ENCODE results near the gene PCDHGC3.

The PCDHGC3 gene

DNA sequence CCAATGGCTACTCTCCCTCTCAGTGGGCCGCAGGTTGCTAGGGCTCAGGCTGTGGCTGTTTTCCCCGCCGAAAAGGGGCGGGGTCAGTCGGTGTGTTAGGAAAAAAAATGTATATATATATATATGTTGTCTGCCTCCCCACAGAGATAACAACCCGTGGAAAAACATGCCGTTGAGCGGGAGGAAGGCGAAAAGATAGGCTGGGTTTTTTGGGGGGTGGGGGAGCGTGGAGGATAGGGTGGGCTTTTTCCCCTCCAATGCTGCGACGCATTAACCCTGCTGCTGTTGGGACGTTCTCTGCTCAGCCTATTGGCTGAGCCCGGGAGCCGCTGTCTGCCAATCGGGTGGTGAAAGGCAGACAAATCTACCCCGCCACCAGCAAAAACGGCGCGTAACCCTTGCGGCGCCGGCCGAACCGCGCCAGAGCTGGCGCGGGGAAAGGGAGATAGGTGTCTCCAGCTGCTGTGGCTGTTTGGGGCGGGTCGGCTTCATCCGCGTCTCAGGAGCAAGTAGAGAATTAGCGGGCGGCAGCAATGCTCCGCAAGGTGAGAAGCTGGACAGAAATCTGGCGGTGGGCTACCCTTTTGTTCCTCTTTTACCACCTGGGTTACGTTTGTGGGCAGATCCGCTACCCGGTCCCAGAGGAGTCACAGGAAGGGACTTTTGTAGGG lies 9.0 kb downstream of the PCDHGC3 start, which contains the start of gene PCDHGC4:
Gene PCDHGC4, plus strand, starts transcription at position 390 of the 671 bp plus-strand sequence. Its CDS starts 144 bp downstream, at position 534.
- in situ Hi-C loops (cut with MboI; ENCODE audit: low sequenced_read_pairs): no loop called here

DNA sequence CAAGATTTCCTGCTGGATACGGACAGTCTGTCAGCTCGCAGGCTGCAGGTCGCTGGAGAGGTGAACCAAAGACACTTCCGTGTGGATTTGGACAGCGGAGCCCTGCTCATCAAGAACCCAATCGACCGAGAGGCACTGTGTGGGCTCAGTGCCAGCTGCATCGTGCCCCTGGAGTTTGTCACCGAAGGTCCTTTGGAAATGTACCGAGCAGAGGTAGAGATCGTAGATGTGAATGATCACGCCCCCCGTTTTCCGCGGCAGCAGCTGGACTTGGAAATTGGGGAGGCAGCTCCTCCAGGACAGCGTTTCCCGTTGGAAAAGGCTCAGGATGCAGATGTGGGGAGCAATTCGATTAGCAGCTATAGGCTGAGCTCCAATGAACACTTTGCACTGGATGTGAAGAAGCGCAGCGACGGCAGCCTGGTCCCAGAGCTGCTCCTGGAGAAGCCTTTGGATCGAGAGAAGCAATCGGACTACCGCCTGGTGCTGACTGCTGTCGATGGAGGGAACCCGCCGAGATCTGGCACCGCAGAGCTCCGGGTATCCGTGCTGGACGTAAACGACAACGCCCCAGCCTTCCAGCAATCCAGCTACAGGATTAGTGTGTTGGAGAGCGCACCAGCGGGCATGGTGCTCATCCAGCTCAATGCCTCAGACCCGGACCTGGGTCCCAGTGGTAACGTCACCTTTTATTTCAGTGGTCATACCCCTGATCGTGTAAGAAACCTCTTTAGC lies 9.7 kb downstream of the PCDHGC3 start:
- in situ Hi-C loops (cut with MboI; ENCODE audit: low sequenced_read_pairs): no loop called here

DNA sequence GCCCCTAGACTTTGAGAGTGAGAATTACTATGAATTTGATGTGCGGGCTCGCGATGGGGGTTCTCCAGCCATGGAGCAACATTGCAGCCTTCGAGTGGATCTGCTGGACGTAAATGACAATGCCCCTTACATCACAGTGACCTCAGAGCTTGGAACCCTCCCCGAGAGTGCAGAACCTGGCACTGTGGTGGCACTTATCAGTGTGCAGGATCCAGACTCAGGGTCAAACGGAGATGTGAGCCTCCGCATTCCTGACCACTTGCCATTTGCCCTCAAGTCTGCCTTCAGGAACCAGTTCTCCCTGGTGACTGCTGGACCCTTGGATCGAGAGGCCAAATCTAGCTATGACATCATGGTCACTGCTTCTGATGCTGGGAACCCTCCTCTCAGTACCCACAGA lies 10.3 kb downstream of the PCDHGC3 start:
- in situ Hi-C loops (cut with MboI; ENCODE audit: low sequenced_read_pairs): no loop called here

DNA sequence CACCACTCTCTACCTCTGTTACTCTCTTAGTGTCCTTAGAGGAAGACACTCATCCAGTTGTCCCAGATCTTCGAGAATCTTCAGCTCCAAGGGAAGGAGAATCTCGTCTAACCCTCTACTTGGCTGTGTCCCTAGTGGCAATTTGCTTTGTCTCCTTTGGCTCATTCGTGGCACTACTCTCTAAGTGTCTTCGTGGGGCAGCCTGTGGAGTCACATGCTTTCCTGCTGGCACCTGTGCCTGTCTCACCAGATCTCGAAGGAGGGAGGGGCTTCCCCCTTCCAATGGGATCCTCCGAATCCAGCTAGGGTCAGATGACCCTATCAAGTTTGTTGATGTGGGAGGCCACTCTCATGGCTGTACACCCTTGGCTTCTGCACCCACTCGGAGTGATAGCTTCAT lies 11.4 kb downstream of the PCDHGC3 start:
- in situ Hi-C loops (cut with MboI; ENCODE audit: low sequenced_read_pairs): no loop called here

DNA sequence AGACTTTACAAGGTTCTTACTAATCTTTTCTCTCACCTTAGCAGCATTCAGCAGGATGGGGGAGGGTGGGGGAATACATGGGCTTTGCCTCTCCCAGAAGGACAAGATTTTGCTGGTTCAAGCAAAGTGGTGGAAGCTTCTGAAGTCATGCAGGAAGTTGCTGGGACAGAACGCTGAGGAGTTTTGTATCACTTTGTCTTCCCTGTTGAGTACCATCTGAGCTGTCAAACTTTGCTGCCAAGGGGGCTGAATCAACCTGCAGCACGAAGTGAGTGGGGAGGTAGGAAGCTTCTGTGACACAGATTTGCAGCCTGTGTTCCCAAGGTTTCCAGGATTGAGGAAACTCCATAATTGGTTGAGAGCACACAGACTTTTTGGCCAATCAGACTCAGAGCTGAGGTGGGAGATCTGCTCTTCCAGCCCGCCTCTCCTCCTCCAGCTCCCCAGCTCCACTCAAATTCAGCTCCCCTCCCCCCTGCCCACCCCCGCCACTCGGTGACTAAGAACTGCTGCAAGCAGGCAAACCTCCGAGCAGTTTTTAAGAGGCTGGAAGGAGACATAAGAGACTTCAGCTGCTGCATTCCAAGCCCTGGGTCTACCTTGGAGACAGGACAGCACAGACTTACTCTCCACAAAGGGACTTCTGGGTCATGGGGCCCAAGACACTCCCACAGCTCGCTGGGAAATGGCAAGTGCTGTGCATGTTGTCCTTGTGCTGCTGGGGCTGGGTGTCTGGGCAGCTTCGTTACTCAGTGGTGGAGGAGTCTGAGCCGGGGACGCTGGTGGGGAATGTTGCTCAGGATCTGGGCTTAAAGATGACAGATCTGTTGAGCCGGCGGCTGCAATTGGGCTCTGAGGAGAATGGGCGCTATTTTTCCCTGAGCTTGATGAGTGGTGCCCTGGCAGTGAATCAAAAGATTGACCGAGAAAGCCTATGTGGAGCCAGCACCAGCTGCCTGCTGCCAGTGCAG lies 13.1 kb downstream of the PCDHGC3 start, which contains the start of gene PCDHGC5:
Gene PCDHGC5, plus strand, starts transcription at position 491 of the 971 bp plus-strand sequence. Its CDS starts 160 bp downstream, at position 651.
- in situ Hi-C loops (cut with MboI; ENCODE audit: low sequenced_read_pairs): no loop called here

DNA sequence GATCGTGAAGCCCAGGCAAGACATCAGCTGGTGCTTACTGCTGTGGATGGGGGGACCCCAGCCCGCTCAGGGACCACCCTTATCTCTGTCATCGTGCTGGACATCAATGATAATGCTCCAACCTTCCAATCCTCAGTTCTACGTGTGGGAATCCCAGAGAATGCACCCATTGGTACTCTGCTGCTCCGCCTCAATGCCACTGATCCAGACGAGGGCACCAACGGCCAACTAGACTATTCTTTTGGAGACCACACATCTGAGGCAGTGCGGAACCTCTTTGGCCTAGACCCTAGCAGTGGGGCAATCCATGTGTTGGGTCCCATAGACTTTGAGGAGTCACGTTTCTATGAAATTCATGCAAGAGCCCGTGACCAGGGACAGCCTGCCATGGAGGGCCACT lies 14.1 kb downstream of the PCDHGC3 start:
- in situ Hi-C loops (cut with MboI; ENCODE audit: low sequenced_read_pairs): no loop called here

DNA sequence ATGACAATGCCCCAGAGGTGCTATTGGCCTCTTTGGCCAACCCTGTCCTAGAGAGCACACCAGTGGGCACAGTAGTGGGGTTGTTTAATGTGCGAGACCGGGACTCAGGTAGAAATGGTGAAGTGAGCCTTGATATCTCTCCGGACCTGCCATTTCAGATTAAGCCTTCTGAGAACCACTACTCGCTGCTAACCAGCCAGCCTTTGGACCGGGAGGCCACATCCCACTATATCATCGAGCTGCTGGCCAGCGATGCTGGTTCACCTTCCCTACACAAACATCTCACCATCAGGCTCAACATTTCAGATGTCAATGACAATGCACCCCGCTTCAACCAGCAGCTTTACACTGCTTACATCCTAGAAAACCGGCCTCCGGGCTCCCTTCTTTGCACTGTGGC lies 14.5 kb downstream of the PCDHGC3 start:
- in situ Hi-C loops (cut with MboI; ENCODE audit: low sequenced_read_pairs): no loop called here

DNA sequence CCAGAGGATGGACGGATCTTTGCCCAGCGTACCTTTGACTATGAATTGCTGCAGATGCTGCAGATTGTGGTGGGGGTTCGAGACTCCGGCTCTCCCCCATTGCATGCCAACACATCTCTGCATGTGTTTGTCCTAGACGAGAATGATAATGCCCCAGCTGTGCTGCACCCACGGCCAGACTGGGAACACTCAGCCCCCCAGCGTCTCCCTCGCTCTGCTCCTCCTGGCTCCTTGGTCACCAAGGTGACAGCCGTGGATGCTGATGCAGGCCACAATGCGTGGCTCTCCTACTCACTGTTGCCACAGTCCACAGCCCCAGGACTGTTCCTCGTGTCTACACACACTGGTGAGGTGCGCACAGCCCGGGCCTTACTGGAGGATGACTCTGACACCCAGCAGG lies 15.0 kb downstream of the PCDHGC3 start:
- in situ Hi-C loops (cut with MboI; ENCODE audit: low sequenced_read_pairs): no loop called here

DNA sequence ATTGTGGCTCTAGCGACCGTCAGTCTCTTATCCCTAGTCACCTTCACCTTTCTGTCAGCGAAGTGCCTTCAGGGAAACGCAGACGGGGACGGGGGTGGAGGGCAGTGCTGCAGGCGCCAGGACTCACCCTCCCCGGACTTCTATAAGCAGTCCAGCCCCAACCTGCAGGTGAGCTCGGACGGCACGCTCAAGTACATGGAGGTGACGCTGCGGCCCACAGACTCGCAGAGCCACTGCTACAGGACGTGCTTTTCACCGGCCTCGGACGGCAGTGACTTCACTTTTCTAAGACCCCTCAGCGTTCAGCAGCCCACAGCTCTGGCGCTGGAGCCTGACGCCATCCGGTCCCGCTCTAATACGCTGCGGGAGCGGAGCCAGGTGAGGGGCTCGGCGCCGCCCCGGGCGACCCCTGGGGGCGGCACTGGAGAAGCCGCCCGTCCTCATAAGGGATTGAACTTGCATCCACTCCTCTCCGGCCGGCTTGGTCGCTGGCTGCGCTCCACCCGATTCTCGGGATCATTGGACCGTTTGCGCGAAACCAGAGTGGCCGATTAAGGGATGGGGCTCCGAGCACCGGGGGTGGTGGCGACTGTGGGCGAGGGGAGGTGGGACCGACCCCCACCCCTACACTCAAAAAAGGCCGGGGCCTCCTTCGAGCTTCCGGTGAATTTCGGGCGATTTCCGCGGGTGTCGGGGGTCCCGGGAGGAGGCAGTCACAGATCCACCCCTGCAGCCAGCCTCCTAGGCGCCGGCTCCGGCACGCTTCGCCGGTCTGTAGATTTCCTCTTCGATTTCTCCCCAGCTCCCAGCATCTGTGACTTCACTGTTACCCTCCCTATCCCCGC lies 15.8 kb downstream of the PCDHGC3 start:
- in situ Hi-C loops (cut with MboI; ENCODE audit: low sequenced_read_pairs): no loop called here

DNA sequence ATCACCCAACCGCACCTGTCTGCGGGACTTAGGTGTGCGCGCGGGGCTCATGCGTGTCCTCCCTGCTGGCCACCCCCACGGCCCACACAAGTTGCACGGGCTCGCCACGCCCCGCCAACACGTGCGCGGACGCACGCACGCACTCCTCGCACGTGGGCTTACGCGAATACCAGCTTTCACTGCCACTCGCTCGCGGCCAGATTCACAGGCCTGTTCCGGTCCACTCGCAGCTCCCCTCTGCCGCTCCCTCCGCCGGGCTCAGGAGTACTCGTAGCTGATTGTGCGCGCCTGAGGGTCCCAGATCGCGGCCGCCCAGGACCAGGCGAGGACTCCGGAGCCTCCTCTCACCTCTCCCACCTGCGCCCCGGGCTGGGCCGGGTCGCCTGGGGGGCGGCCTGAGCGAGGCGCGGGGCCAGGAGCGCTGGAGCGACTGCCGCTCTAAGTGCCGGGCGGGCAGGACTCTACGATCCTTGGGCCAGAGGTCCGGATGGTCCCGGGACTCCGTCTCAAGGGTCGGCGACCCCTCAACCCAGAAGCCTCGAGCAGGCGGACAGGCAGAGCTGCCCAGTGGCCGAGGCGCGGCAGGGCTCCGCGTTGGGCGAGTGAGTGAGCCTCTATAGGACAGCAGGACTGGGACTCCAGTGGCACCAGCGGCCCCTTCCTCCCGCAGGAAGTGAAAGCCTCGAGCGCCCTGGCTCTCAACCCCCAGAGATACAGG lies 16.6 kb downstream of the PCDHGC3 start:
- in situ Hi-C loops (cut with MboI; ENCODE audit: low sequenced_read_pairs): no loop called here

DNA sequence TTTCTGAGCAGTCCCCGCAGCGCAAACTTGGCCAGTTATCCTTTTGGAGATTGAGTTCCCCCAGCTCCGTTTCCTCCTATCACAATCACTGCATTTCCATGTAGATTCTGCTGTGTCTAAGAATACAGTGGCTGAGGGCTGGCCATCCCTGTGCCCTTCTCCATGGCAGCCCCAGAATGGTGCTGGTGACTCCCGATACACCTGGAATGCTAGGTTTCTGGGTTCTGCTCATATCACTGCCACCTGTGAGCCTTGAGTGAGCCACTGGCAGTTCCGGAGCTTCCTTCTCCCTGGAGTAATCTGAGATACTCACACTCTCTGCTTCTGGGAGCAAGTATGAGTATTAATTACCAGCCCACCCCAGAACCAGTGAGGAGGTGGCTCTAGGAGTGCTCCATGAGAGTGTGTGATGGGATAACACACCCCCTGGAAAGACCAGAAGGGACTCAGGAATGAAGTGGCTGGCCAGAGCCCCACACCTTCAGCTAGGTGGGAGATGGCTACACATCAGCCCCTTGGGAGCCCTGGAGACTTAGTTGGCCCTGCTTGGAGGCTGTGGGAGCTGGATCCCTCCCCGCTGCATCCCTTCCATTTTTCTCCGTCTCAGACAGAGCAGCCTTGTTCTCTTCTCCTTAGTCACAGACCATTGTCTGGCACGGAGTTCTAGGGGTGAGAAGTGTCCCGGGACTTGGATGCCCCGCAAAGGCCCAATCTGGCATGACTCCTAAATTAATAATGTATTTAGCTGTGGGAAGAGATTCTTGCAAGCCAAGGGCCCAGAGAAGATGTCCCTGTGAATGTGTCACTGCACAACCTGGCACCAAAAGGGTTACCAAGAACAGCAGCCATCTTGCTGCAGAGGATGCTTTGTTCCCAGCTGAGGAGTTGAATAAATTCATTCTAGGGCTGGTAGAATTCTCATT lies 18.0 kb downstream of the PCDHGC3 start:
- in situ Hi-C loops (cut with MboI; ENCODE audit: low sequenced_read_pairs): no loop called here

DNA sequence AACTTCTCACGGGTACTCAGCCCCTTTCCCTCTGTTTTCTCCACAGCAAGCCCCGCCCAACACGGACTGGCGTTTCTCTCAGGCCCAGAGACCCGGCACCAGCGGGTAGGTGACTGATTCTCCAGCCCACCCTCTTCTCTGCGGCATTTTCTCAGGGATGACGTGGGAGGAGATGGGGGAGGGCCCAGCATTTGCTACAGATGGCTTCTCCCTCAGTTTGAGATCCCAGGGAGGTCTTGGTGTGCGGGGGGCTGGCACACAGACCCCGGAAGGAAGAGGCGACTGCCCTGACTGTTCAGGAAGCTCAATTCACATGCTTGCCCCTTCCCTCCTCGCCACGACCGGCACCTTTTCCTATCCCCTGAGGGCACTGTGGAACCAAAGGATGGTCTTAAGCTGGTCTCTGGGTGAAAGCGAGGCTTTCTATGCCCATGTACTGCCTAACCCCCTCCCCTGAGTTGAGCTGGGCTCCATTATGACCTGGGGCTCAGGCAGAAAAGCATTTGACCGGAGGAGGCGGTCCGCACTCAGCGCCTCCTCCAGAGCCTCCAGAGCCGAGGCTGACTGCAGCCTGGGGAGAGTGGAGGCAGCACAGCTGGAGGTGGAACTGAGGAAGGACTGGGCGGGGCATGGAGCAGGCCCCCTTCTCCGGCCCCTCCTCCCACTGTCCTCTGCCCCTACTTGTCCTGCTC lies 19.1 kb downstream of the PCDHGC3 start:
- in situ Hi-C loops (cut with MboI; ENCODE audit: low sequenced_read_pairs): no loop called here

DNA sequence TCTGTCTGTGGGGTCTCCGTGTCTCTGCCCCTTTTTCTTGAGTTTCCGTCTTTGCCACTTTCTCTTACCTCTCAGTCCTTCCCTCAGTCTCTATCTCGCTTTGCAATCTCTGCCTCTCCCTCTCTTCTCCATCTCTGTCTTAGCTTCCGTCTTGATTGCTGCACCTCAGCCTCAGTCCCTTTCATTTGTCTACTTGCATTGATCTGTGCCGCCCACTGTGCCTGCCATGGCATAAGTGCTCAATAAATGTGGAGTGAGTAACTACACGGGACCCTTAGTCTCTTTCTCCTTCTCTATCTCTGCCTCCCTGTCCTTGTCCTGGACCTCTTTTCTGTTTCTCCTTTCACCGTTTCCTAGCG lies 19.7 kb downstream of the PCDHGC3 start:
- in situ Hi-C loops (cut with MboI; ENCODE audit: low sequenced_read_pairs): no loop called here

DNA sequence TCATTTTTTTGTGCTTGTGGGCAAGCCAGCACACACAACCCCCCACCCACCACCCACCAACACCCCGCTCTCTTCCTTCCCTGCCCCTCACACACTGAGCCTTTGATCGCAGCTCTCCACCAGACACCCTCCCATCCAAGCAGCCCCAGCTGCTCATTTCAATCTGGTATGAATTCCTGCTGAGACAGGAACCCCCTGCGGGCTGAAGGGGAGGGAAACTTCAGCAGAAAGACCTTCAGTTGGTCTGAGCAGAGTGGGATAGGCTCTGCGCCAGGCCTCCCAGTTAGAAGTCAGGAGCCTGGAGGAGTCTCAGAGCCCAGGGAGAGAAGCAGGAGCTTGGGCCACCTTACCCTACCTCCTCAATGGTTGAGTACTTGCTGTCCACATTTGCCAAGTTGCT lies 20.3 kb downstream of the PCDHGC3 start:
- in situ Hi-C loops (cut with MboI; ENCODE audit: low sequenced_read_pairs): no loop called here

DNA sequence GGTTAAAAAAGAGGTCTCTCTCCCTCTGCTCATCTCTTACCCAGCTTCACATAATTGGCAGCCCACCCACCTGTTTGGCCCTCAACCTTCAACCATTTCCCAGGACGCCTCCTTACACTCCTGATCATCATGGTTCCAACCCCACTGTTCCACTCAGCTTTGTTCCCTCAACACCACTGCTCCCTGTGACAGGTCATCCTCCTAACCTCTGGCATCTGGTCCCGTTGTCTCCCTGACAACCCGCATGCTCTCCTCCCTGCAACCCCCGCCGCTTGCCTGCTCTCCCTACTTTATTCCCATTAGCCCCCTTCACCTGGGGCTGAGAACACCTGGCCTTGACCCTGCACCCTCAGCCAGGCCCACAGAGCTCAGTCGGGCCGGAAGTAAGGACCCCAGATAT lies 26.0 kb downstream of the PCDHGC3 start:
- in situ Hi-C loops (cut with MboI; ENCODE audit: low sequenced_read_pairs): no loop called here

DNA sequence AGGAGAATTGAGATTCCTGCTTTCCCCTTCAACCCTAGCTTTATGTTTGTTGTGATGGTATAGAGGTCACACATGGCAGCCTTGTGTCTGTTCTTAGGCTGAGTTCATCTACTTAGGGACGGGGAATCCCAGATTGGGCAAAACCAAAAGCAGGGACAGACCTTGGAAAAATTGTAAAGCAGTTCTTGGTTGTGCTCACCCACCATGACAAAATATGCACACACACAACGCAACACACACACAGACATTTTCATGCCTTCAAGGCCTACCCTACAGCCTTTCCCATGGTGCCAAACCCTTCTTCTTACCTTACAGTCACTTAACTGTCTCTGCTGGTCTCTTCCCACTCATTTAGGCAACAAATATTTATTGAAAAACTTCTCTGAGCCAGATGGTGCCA lies 27.9 kb downstream of the PCDHGC3 start:
- in situ Hi-C loops (cut with MboI; ENCODE audit: low sequenced_read_pairs): no loop called here

DNA sequence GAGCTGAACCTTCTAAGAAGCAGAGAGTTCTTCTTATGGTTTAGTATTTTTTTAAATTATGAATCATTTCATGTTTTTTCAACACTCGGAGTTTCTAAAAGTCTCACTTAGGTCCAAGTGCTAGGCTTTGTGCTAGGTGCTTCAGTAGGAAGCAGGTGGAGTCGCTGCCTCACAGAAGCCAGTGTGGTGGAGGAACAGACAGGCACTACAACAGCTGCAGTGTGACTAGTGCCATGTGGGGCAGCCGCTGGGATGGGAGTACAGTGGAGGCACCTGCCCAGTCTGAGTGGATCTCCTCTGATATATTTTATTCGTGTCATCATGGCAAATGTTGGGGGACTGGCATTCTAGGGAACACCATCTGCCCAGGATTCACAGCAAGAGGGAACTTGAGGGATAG lies 28.4 kb downstream of the PCDHGC3 start:
- in situ Hi-C loops (cut with MboI; ENCODE audit: low sequenced_read_pairs): no loop called here
